MM.1S (cell line): ENCODE measurements around the gene CA10.

Source experiments
- DNase-seq: peaks from one replicate; pipeline ENCODE4 v3.0.0-alpha.2; 2015
- H2AFZ ChIP-seq: fragments of 300-600 bp; sonication (generic); 2 replicates; pipeline ENCODE4 v1.6.0; 2016; ENCODE audit warnings: antibody characterized with exemption, low read length
- H3F3A ChIP-seq: fragments of 300-600 bp; sonication (generic); 2 replicates; pipeline ENCODE4 v1.6.1; 2016; ENCODE audit warnings: mild to moderate bottlenecking, antibody characterized with exemption, low read length, moderate library complexity, mixed read lengths; ENCODE audit not compliant: insufficient read depth
- H3K27ac ChIP-seq: fragments of 300-600 bp; sonication (generic); 2 replicates; pipeline ENCODE4 v1.5.1; 2016; ENCODE audit warnings: mild to moderate bottlenecking, low read length
- H3K27me3 ChIP-seq: fragments of 300-600 bp; sonication (generic); replicated peaks from 2 replicates; pipeline ENCODE4 v1.6.0; 2016; ENCODE audit warnings: low read length; ENCODE audit not compliant: insufficient read depth
- H3K36me3 ChIP-seq: fragments of 300-600 bp; sonication (generic); replicated peaks from 2 replicates; pipeline ENCODE4 v1.6.1; 2016; ENCODE audit warnings: mild to moderate bottlenecking, low read length, mixed read lengths; ENCODE audit not compliant: insufficient read depth
- H3K4me1 ChIP-seq: fragments of 300-600 bp; sonication (generic); 2 replicates; pipeline ENCODE4 v1.6.1; 2016; ENCODE audit warnings: low read length, mixed read lengths
- H3K4me2 ChIP-seq: fragments of 300-600 bp; sonication (generic); 2 replicates; pipeline ENCODE4 v1.6.0; 2016; ENCODE audit warnings: low read depth, low read length
- H3K4me3 ChIP-seq: fragments of 300-600 bp; sonication (generic); 2 replicates; pipeline ENCODE4 v1.5.1; 2016; ENCODE audit warnings: low read length, mixed read lengths
- H3K79me2 ChIP-seq: fragments of 300-600 bp; sonication (generic); 2 replicates; pipeline ENCODE4 v1.6.1; 2016; ENCODE audit warnings: mixed run types, low read length, mixed read lengths
- H3K9ac ChIP-seq: fragments of 300-600 bp; sonication (generic); 2 replicates; pipeline ENCODE4 v1.6.1; 2016; ENCODE audit warnings: low read length, mixed read lengths
- H3K9me2 ChIP-seq: fragments of 300-600 bp; sonication (generic); replicated peaks from 2 replicates; pipeline ENCODE4 v1.6.1; 2016; ENCODE audit warnings: mild to moderate bottlenecking, low read length, mixed read lengths; ENCODE audit not compliant: insufficient read depth
- H3K9me3 ChIP-seq: fragments of 300-600 bp; sonication (generic); replicated peaks from 2 replicates; pipeline ENCODE4 v1.6.1; 2016; ENCODE audit warnings: mild to moderate bottlenecking, low read length, mixed read lengths; ENCODE audit not compliant: insufficient read depth
- H4K20me1 ChIP-seq: fragments of 300-600 bp; sonication (generic); 2 replicates; pipeline ENCODE4 v1.6.1; 2016; ENCODE audit warnings: mild to moderate bottlenecking, low read length, moderate library complexity, mixed read lengths; ENCODE audit not compliant: insufficient read depth
- CTCF ChIP-seq: fragments of 300-600 bp; sonication (generic); IDR thresholded peaks from 2 replicates; pipeline ENCODE4 v1.5.1; 2016; ENCODE audit warnings: antibody characterized with exemption, low read length, mixed read lengths
- EZH2 ChIP-seq: fragments of 300-600 bp; sonication (generic); optimal IDR thresholded peaks from 2 replicates; pipeline ENCODE3; 2017; ENCODE audit warnings: low read depth, mild to moderate bottlenecking, antibody characterized with exemption, low read length, mixed read lengths
- EZH2phosphoT487 ChIP-seq: fragments of 300-600 bp; sonication (generic); IDR thresholded peaks from 2 replicates; pipeline ENCODE4 v1.6.1; 2018; ENCODE audit warnings: antibody characterized with exemption, low read length

Gene CA10

GRCh38 chr17:51799981-51800380 is 358.5 kb downstream of the CA10 start:
- Histone ChIP-seq H3K9me2 (no peaks in the 10 kb centered on the region), H2AFZ (no peak overlapping the region), H3K4me2 (no peak overlapping the region), H3K27me3 (no peaks in the 10 kb centered on the region), H3K4me1 (no peaks in the 10 kb centered on the region), H3F3A (no peaks in the 10 kb centered on the region), H3K4me3 (no peak overlapping the region), H3K9ac (no peak overlapping the region), H3K9me3 (no peaks in the 10 kb centered on the region), H4K20me1 (no peaks in the 10 kb centered on the region), H3K36me3 (no peaks in the 10 kb centered on the region), H3K27ac (no peak overlapping the region), H3K79me2 (no peaks in the 10 kb centered on the region)
- no peak for TF ChIP-seq EZH2phosphoT487
- TF ChIP-seq CTCF, result no peak
- no peak for TF ChIP-seq EZH2
- DNase-seq, result no peak

GRCh38 chr17:51799240-51799639 is 359.3 kb downstream of the CA10 start:
- no peaks in the 10 kb centered on the region for H3K36me3 ChIP-seq
- H3K4me2 ChIP-seq, result no peak overlapping the region
- no peaks in the 10 kb centered on the region for H3K79me2 ChIP-seq
- H3K9ac ChIP-seq, result no peak overlapping the region
- H3K4me3 ChIP-seq, result no peak overlapping the region
- H3K9me2 ChIP-seq, result no peaks in the 10 kb centered on the region
- H3K4me1 ChIP-seq, result no peaks in the 10 kb centered on the region
- H2AFZ ChIP-seq, result no peak overlapping the region
- no peak for TF ChIP-seq EZH2phosphoT487
- no peak for TF ChIP-seq EZH2
- TF ChIP-seq CTCF, result no peak
- H3K9me3 ChIP-seq, result no peaks in the 10 kb centered on the region
- H3K27ac ChIP-seq, result no peak overlapping the region
- no peaks in the 10 kb centered on the region for H4K20me1 ChIP-seq
- no peak for DNase-seq
- H3K27me3 ChIP-seq, result no peaks in the 10 kb centered on the region
- H3F3A ChIP-seq, result no peaks in the 10 kb centered on the region

GRCh38 chr17:51797150-51797549 is 361.4 kb downstream of the CA10 start:
- Histone ChIP-seq H3K9me3 (no peaks in the 10 kb centered on the region), H3K27me3 (no peaks in the 10 kb centered on the region), H3F3A (no peaks in the 10 kb centered on the region), H3K79me2 (no peaks in the 10 kb centered on the region), H3K4me1 (no peaks in the 10 kb centered on the region), H3K36me3 (no peaks in the 10 kb centered on the region), H4K20me1 (no peaks in the 10 kb centered on the region), H2AFZ (no peak overlapping the region), H3K9ac (no peak overlapping the region), H3K4me3 (no peak overlapping the region), H3K27ac (no peak overlapping the region), H3K4me2 (no peak overlapping the region), H3K9me2 (no peaks in the 10 kb centered on the region)
- DNase-seq, result no peak
- TF ChIP-seq CTCF, result no peak

GRCh38 chr17:51796026-51796425 is 362.5 kb downstream of the CA10 start:
- Histone ChIP-seq H3K36me3 (no peaks in the 10 kb centered on the region), H3K4me3 (no peak overlapping the region), H2AFZ (no peak overlapping the region), H3K4me2 (no peak overlapping the region), H3K9me2 (no peaks in the 10 kb centered on the region), H3K27ac (no peak overlapping the region), H3K79me2 (no peaks in the 10 kb centered on the region), H3K9me3 (no peaks in the 10 kb centered on the region), H3K4me1 (no peaks in the 10 kb centered on the region), H3F3A (no peaks in the 10 kb centered on the region), H3K27me3 (no peaks in the 10 kb centered on the region), H4K20me1 (no peaks in the 10 kb centered on the region), H3K9ac (no peak overlapping the region)
- TF ChIP-seq EZH2 (no peak), CTCF (no peak), EZH2phosphoT487 (no peak)
- no peak for DNase-seq
